GM23338 (cell line): ENCODE results near the gene DMBX1. TPM values are rescaled to one million over a fixed set of nuclear protein-coding genes. Genes with fewer than 3 reads are reported as not detected.

Experiments used
- ATAC-seq: fragments of 200-7000 bp; cut with Tn5 transposase; 3 replicates; pipeline ENCODE4 v1.9.1; 2020
- DNase-seq: peaks from one replicate; pipeline ENCODE4 v3.0.0-alpha.2; 2015; ENCODE audit warnings: low spot score
- H2AFZ ChIP-seq: fragments of 200-600 bp; sonication (generic); 2 replicates; pipeline ENCODE4 v1.8.0; 2016; ENCODE audit warnings: antibody characterized with exemption, mild to moderate bottlenecking, moderate library complexity
- H3F3A ChIP-seq: fragments of 200-600 bp; sonication (generic); replicated peaks from 2 replicates; pipeline ENCODE4 v1.8.0; 2017; ENCODE audit warnings: antibody characterized with exemption, mixed run types, low read depth
- H3K27ac ChIP-seq: fragments of 200-600 bp; sonication (generic); 2 replicates; pipeline ENCODE4 v1.6.1; 2016; ENCODE audit warnings: low read depth
- H3K27me3 ChIP-seq: fragments of 200-600 bp; sonication (generic); 2 replicates; pipeline ENCODE4 v1.8.0; 2016; ENCODE audit warnings: mild to moderate bottlenecking, mixed run types, moderate library complexity; ENCODE audit not compliant: insufficient read depth
- H3K36me3 ChIP-seq: fragments of 200-600 bp; sonication (generic); 2 replicates; pipeline ENCODE4 v1.8.0; 2016; ENCODE audit warnings: mild to moderate bottlenecking; ENCODE audit not compliant: insufficient read depth
- H3K4me1 ChIP-seq: fragments of 200-600 bp; sonication (generic); 2 replicates; pipeline ENCODE4 v1.8.0; 2016; ENCODE audit warnings: mild to moderate bottlenecking, moderate library complexity; ENCODE audit not compliant: insufficient read depth
- H3K4me2 ChIP-seq: fragments of 200-600 bp; sonication (generic); 2 replicates; pipeline ENCODE4 v1.7.1; 2017; ENCODE audit warnings: mixed run types
- H3K4me3 ChIP-seq: fragments of 200-600 bp; sonication (generic); 2 replicates; pipeline ENCODE4 v1.6.1; 2016; ENCODE audit warnings: mixed run types
- H3K79me2 ChIP-seq: fragments of 200-600 bp; sonication (generic); replicated peaks from 2 replicates; pipeline ENCODE4 v1.8.0; 2017; ENCODE audit warnings: mild to moderate bottlenecking; ENCODE audit not compliant: insufficient read depth
- H3K9me2 ChIP-seq: fragments of 200-600 bp; sonication (generic); 2 replicates; pipeline ENCODE4 v1.8.0; 2017; ENCODE audit not compliant: insufficient read depth
- H4K20me1 ChIP-seq: fragments of 200-600 bp; sonication (generic); replicated peaks from 2 replicates; pipeline ENCODE4 v1.8.0; 2017; ENCODE audit warnings: mild to moderate bottlenecking; ENCODE audit not compliant: insufficient read depth
- H3K27ac Mint-ChIP-seq: 2 replicates; pipeline ENCODE4 v1.8.0; 2020; ENCODE audit warnings: inconsistent platforms, mild to moderate bottlenecking, moderate library complexity, mixed read lengths
- H3K27me3 Mint-ChIP-seq: 3 replicates; pipeline ENCODE4 v1.8.0; 2022; ENCODE audit warnings: low read depth, mild to moderate bottlenecking, moderate library complexity, mixed read lengths, inconsistent platforms; ENCODE audit not compliant: insufficient read depth, poor library complexity
- H3K36me3 Mint-ChIP-seq: 3 replicates; pipeline ENCODE4 v1.8.0; 2021; ENCODE audit warnings: low read depth, mild to moderate bottlenecking, inconsistent platforms, moderate library complexity, mixed read lengths
- H3K4me1 Mint-ChIP-seq: 3 replicates; pipeline ENCODE4 v1.8.0; 2020; ENCODE audit warnings: mild to moderate bottlenecking, inconsistent platforms, mixed read lengths
- H3K4me3 Mint-ChIP-seq: 3 replicates; pipeline ENCODE4 v1.8.0; 2021; ENCODE audit warnings: moderate library complexity, mild to moderate bottlenecking, inconsistent platforms, mixed read lengths
- H3K9me3 Mint-ChIP-seq: 3 replicates; pipeline ENCODE4 v1.8.0; 2020; ENCODE audit warnings: moderate library complexity, mild to moderate bottlenecking, inconsistent platforms, mixed read lengths
- CREB1 ChIP-seq: fragments of 250-450 bp; sonication (Bioruptor Pico); IDR thresholded peaks from 2 replicates; pipeline ENCODE4 v1.5.0; 2020; ENCODE audit warnings: low read depth, mild to moderate bottlenecking, moderate library complexity
- EZH2 ChIP-seq: fragments of 200-600 bp; sonication (generic); IDR thresholded peaks from one replicate; pipeline ENCODE4 v1.8.0; 2017; ENCODE audit warnings: antibody characterized with exemption, mild to moderate bottlenecking, low read depth; ENCODE audit not compliant: unreplicated experiment
- EZH2phosphoT487 ChIP-seq: fragments of 200-600 bp; sonication (generic); IDR thresholded peaks from one replicate; pipeline ENCODE4 v1.8.1; 2018; ENCODE audit warnings: antibody characterized with exemption; ENCODE audit not compliant: unreplicated experiment
- JUNB ChIP-seq: IDR thresholded peaks from one replicate; pipeline ENCODE4 v1.6.1; 2016; ENCODE audit warnings: antibody characterized with exemption; ENCODE audit not compliant: unreplicated experiment
- NANOG ChIP-seq: IDR thresholded peaks from 2 replicates; pipeline ENCODE4 v1.6.1; 2016; ENCODE audit warnings: antibody characterized with exemption, borderline replicate concordance
- POLR2AphosphoS5 ChIP-seq: IDR thresholded peaks from 2 replicates; pipeline ENCODE4 v1.6.1; 2016; ENCODE audit warnings: antibody characterized with exemption, low read depth
- REST ChIP-seq: IDR thresholded peaks from one replicate; pipeline ENCODE4 v1.6.1; 2018; ENCODE audit warnings: antibody characterized with exemption; ENCODE audit not compliant: unreplicated experiment
- STAT1 ChIP-seq: IDR thresholded peaks from one replicate; pipeline ENCODE4 v1.6.1; 2016; ENCODE audit warnings: antibody characterized with exemption; ENCODE audit not compliant: unreplicated experiment
- ZNF114 ChIP-seq: fragments of 250-450 bp; sonication (Bioruptor Pico); IDR thresholded peaks from 2 replicates; pipeline ENCODE4 v1.5.0; 2020; ENCODE audit warnings: mild to moderate bottlenecking, moderate library complexity
- ZNF331 ChIP-seq: fragments of 250-450 bp; sonication (Bioruptor Pico); IDR thresholded peaks from 2 replicates; pipeline ENCODE4 v1.5.0; 2020; ENCODE audit warnings: low read depth, mild to moderate bottlenecking, moderate library complexity
- polyA plus RNA-seq: library from polyadenylated mRNA; unstranded; fragments of >200 nt; fragmentation: Nextera tagmentation; extraction: Ambion mirVana; gene quantifications from 2 replicates; pipeline ENCODE4 v1.2.1, GENCODE V29; 2016
- total RNA-seq: library from RNA; depleted of rRNA; stranded (reverse); fragments of >200 nt; shearing (Covaris generic); gene quantifications from 2 replicates; pipeline ENCODE4 v1.2.3, GENCODE V29; 2014
- TF ChIP-seq, protein P1 (sequence below), 2 experiments: fragments of 200-600 bp in 1 of 2; sonication (generic) in 1 of 2; conservative IDR thresholded peaks; 2 replicates each; pipeline versions ENCODE4 v1.5.1 to v1.6.1; 2016 to 2017; ENCODE audit warnings: antibody characterized with exemption in 2 of 2, low read depth in 2 of 2, mild to moderate bottlenecking in 2 of 2, moderate library complexity in 1 of 2
- TF ChIP-seq, protein P2 (sequence below): fragments of 250-450 bp; sonication (Bioruptor Pico); IDR thresholded peaks from 2 replicates; pipeline ENCODE4 v1.5.0; 2020; ENCODE audit warnings: mild to moderate bottlenecking, moderate library complexity
- TF ChIP-seq, protein P3 (sequence below): IDR thresholded peaks from 2 replicates; pipeline ENCODE4 v1.6.1; 2016; ENCODE audit warnings: antibody characterized with exemption

The DMBX1 gene
- total and polyA plus RNA-seq, 2 experiments from 2014 or later: 0.11 TPM; not detected in 1

GRCh38 chr1:46496505-46496904 is 6.9 kb downstream of the DMBX1 start:
- Mint-ChIP-seq H3K4me3 (no peak overlapping the region), H3K27ac (no peak overlapping the region), H3K9me3 (no peaks in the 10 kb centered on the region), H3K4me1 (peaks cover 38% of the 10 kb centered on the region), H3K27me3 (peaks cover 50% of the 10 kb centered on the region), H3K36me3 (no peaks in the 10 kb centered on the region)
- peaks cover 18% of the 10 kb centered on the region; the same call in 1 of the 2 replicates for H3F3A ChIP-seq
- no peak overlapping the region for H3K27ac ChIP-seq
- no peak overlapping the region for H3K4me3 ChIP-seq
- peaks cover 45% of the 10 kb centered on the region for H3K4me1 ChIP-seq
- no peaks in the 10 kb centered on the region for H3K36me3 ChIP-seq
- H2AFZ ChIP-seq: no peak overlapping the region
- H3K4me2 ChIP-seq: no peak overlapping the region
- peaks cover 95% of the 10 kb centered on the region for H3K27me3 ChIP-seq
- DNase-seq (no peak), ATAC-seq (no peak)
- no peaks in the 10 kb centered on the region for H3K79me2 ChIP-seq
- H3K9me2 ChIP-seq: no peaks in the 10 kb centered on the region
- H4K20me1 ChIP-seq: peaks cover 10% of the 10 kb centered on the region; the same call in 1 of the 2 replicates
- TF ChIP-seq CREB1 (CRISPR knock-in tag) (no peak), ZNF114 (CRISPR knock-in tag) (no peak), ZNF331 (CRISPR knock-in tag) (no peak), JUNB (no peak), STAT1 (no peak), POLR2AphosphoS5 (no peak), NANOG (no peak), EZH2 (no peak), REST (no peak), EZH2phosphoT487 (no peak)
- TF ChIP-seq, protein P1, sequence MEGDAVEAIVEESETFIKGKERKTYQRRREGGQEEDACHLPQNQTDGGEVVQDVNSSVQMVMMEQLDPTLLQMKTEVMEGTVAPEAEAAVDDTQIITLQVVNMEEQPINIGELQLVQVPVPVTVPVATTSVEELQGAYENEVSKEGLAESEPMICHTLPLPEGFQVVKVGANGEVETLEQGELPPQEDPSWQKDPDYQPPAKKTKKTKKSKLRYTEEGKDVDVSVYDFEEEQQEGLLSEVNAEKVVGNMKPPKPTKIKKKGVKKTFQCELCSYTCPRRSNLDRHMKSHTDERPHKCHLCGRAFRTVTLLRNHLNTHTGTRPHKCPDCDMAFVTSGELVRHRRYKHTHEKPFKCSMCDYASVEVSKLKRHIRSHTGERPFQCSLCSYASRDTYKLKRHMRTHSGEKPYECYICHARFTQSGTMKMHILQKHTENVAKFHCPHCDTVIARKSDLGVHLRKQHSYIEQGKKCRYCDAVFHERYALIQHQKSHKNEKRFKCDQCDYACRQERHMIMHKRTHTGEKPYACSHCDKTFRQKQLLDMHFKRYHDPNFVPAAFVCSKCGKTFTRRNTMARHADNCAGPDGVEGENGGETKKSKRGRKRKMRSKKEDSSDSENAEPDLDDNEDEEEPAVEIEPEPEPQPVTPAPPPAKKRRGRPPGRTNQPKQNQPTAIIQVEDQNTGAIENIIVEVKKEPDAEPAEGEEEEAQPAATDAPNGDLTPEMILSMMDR (conservative IDR thresholded peaks at IDR 0.05; ENCODE audit: low read depth in 2 of 2): no peak
- TF ChIP-seq, protein P2, sequence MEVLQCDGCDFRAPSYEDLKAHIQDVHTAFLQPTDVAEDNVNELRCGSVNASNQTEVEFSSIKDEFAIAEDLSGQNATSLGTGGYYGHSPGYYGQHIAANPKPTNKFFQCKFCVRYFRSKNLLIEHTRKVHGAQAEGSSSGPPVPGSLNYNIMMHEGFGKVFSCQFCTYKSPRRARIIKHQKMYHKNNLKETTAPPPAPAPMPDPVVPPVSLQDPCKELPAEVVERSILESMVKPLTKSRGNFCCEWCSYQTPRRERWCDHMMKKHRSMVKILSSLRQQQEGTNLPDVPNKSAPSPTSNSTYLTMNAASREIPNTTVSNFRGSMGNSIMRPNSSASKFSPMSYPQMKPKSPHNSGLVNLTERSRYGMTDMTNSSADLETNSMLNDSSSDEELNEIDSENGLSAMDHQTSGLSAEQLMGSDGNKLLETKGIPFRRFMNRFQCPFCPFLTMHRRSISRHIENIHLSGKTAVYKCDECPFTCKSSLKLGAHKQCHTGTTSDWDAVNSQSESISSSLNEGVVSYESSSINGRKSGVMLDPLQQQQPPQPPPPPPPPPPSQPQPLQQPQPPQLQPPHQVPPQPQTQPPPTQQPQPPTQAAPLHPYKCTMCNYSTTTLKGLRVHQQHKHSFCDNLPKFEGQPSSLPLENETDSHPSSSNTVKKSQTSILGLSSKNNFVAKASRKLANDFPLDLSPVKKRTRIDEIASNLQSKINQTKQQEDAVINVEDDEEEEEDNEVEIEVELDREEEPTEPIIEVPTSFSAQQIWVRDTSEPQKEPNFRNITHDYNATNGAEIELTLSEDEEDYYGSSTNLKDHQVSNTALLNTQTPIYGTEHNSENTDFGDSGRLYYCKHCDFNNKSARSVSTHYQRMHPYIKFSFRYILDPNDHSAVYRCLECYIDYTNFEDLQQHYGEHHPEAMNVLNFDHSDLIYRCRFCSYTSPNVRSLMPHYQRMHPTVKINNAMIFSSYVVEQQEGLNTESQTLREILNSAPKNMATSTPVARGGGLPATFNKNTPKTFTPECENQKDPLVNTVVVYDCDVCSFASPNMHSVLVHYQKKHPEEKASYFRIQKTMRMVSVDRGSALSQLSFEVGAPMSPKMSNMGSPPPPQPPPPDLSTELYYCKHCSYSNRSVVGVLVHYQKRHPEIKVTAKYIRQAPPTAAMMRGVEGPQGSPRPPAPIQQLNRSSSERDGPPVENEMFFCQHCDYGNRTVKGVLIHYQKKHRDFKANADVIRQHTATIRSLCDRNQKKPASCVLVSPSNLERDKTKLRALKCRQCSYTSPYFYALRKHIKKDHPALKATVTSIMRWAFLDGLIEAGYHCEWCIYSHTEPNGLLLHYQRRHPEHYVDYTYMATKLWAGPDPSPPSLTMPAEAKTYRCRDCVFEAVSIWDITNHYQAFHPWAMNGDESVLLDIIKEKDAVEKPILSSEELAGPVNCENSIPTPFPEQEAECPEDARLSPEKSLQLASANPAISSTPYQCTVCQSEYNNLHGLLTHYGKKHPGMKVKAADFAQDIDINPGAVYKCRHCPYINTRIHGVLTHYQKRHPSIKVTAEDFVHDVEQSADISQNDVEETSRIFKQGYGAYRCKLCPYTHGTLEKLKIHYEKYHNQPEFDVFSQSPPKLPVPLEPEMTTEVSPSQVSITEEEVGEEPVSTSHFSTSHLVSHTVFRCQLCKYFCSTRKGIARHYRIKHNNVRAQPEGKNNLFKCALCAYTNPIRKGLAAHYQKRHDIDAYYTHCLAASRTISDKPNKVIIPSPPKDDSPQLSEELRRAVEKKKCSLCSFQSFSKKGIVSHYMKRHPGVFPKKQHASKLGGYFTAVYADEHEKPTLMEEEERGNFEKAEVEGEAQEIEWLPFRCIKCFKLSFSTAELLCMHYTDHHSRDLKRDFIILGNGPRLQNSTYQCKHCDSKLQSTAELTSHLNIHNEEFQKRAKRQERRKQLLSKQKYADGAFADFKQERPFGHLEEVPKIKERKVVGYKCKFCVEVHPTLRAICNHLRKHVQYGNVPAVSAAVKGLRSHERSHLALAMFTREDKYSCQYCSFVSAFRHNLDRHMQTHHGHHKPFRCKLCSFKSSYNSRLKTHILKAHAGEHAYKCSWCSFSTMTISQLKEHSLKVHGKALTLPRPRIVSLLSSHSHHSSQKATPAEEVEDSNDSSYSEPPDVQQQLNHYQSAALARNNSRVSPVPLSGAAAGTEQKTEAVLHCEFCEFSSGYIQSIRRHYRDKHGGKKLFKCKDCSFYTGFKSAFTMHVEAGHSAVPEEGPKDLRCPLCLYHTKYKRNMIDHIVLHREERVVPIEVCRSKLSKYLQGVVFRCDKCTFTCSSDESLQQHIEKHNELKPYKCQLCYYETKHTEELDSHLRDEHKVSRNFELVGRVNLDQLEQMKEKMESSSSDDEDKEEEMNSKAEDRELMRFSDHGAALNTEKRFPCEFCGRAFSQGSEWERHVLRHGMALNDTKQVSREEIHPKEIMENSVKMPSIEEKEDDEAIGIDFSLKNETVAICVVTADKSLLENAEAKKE (CRISPR knock-in tag): no peak
- TF ChIP-seq, protein P3, sequence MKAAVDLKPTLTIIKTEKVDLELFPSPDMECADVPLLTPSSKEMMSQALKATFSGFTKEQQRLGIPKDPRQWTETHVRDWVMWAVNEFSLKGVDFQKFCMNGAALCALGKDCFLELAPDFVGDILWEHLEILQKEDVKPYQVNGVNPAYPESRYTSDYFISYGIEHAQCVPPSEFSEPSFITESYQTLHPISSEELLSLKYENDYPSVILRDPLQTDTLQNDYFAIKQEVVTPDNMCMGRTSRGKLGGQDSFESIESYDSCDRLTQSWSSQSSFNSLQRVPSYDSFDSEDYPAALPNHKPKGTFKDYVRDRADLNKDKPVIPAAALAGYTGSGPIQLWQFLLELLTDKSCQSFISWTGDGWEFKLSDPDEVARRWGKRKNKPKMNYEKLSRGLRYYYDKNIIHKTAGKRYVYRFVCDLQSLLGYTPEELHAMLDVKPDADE: no peak
